Measurements from ENCODE around the gene TMEM81.

- TF ChIP-seq ATF3 (IDR thresholded peaks at IDR 0.05), result no peak
- TF ChIP-seq TAF1 (conservative IDR thresholded peaks at IDR 0.05), result no peak
- no peak for TF ChIP-seq CTCF (IDR thresholded peaks at IDR 0.05; ENCODE audit: low read depth, low read length, missing input control)
- no peak for TF ChIP-seq RXRA (IDR thresholded peaks at IDR 0.05)
- no peak for TF ChIP-seq YY1 (IDR thresholded peaks at IDR 0.05)
- TF ChIP-seq, protein P1, sequence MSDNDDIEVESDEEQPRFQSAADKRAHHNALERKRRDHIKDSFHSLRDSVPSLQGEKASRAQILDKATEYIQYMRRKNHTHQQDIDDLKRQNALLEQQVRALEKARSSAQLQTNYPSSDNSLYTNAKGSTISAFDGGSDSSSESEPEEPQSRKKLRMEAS (IDR thresholded peaks at IDR 0.05), result no peak
- TF ChIP-seq SP1 (IDR thresholded peaks at IDR 0.05), result no peak
- TF ChIP-seq JUND (IDR thresholded peaks at IDR 0.05), result no peak
- TF ChIP-seq NR2F2 (IDR thresholded peaks at IDR 0.05), result no peak
- TF ChIP-seq HNF4G (IDR thresholded peaks at IDR 0.05), result no peak
- TF ChIP-seq ZBTB33 (IDR thresholded peaks at IDR 0.05), result no peak
Measured at GRCh38 chr1:205091043-205091740, 6.9 kb upstream of the TMEM81 start.
